OCI-LY1 (cell line): Measurements from ENCODE around the gene NEUROD4.

Source experiments
- CTCF ChIP-seq: fragments of 200-600 bp; sonication (generic), shearing (Covaris generic); IDR thresholded peaks from 2 replicates; pipeline ENCODE4 v1.5.1; 2017; ENCODE audit warnings: mild to moderate bottlenecking, antibody characterized with exemption, low read length, moderate library complexity, mixed read lengths
- EZH2 ChIP-seq: fragments of 200-600 bp; sonication (generic), shearing (Covaris generic); IDR thresholded peaks from 2 replicates; pipeline ENCODE4 v1.8.0; 2017; ENCODE audit warnings: borderline replicate concordance, mixed run types, mild to moderate bottlenecking, antibody characterized with exemption, low read length, moderate library complexity, mixed read lengths

DNA sequence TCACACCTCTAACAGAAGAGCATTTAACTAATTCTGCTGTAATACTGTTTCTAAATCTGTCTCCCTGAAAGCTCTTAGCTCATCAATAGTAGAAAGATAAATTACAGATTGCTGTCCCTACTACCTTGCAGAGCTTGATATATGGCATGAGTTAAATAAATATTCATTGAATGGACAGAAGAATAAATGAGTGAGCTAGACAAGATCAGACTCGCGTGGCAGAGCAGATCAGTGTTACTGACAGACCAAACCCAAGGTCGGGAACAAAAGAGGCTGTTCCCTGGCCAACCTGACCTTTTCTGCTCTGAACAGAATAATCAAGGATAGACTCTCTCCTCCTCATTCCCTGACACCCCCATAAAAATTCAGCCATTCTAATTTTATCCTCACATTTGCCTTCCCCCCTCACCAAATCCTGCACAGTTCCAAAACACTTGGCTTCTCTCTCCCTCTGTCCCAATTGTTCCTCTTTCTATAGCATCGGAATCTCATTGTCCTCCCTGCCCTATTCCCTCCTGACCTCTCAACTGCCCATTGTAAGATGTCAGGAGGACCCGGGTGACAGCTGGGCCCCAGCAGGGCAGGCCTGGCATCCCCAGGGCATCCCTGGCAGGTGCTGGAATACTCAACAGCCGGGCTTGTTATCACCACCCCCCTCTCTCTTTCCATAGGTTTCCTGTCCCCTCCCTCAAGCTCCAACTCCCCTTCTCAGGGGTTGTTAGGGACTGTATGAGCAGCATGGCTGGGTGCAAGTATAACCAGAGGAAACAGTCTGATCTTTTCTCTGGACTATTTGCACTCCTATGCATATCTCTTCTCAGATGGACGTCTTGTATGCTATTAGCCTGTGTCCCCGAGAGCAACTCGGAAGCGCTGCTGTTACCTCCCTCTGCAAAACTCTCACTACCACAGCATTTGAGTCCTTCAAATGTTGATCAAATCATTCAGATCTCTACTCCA, 19.9 kb downstream of the NEUROD4 start:
- TF ChIP-seq CTCF, result no peak
- no peak for TF ChIP-seq EZH2
